Measurements from ENCODE around the gene RTEL1.
A peak's percentile ranks its signal among the peaks of the same experiment; 100 is the strongest.

The RTEL1 gene

GRCh38 chr20:63653041-63653973, 4.8 kb upstream of the RTEL1 start, which contains the start of gene STMN3:
TSS of gene STMN3 (minus strand) at chr20:63653424. CDS start at chr20:63653345, 79 bp downstream.
- H3K9me3 ChIP-seq = no peaks in the 10 kb centered on the region
- no peaks in the 10 kb centered on the region for H3K27me3 ChIP-seq
- H3K4me3 ChIP-seq (ENCODE audit: low read depth, low read length) = peak within 1 kb of the TSS; percentile 75
- H3K36me3 ChIP-seq = peaks cover 13% of the 10 kb centered on the region
- peaks cover 6% of the 10 kb centered on the region for H3K4me1 ChIP-seq
- DNase-seq = peak; percentile 96
- TF ChIP-seq, protein P1, sequence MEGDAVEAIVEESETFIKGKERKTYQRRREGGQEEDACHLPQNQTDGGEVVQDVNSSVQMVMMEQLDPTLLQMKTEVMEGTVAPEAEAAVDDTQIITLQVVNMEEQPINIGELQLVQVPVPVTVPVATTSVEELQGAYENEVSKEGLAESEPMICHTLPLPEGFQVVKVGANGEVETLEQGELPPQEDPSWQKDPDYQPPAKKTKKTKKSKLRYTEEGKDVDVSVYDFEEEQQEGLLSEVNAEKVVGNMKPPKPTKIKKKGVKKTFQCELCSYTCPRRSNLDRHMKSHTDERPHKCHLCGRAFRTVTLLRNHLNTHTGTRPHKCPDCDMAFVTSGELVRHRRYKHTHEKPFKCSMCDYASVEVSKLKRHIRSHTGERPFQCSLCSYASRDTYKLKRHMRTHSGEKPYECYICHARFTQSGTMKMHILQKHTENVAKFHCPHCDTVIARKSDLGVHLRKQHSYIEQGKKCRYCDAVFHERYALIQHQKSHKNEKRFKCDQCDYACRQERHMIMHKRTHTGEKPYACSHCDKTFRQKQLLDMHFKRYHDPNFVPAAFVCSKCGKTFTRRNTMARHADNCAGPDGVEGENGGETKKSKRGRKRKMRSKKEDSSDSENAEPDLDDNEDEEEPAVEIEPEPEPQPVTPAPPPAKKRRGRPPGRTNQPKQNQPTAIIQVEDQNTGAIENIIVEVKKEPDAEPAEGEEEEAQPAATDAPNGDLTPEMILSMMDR (IDR thresholded peaks at IDR 0.05; ENCODE audit: low read depth, low read length) = no peak

DNA sequence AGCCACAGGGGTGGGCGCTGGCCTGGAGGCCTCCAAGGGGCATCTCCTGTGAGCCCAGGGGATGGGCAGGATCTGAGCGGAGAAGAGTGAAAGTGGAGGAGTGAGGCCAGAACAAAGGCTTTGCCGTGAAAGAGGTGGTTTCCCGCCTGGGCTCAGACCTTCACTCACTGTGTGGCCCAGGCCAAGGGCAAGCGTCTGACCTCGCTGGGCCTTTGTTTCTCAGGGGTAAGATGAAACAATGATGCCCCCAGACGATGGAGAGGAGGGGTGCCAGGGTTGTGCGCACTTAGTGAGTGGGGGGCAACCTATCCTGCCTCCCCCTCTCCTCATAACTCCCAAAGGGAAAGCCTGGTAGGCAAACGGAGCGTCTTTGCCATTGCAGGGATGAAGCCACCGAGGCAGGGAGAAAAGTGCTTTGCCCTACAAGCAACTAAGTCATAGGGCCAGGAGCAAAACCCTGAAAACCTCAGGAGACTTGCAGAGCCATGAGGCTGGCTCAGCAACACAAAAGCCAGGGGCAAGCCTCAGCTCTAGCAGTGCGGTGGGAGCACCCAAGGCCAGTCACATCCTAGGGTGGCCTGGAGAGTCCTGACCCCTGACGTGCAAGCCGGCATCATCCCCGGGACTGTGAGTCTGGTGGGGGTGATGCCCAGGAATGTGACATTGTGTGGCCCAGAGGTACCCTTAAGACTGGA, 4.0 kb upstream of the RTEL1 start:
- TF ChIP-seq, protein P1 (IDR thresholded peaks at IDR 0.05; ENCODE audit: low read depth, low read length) = no peak
- Histone ChIP-seq H3K4me3 (ENCODE audit: low read depth, low read length) (peak overlapping the region; percentile 57), H3K4me1 (peaks cover 6% of the 10 kb centered on the region), H3K27me3 (no peaks in the 10 kb centered on the region), H3K9me3 (no peaks in the 10 kb centered on the region), H3K36me3 (0 out of 2 replicates have a peak, but pooled peaks cover 5% of the 10 kb centered on the region)
- no peak for DNase-seq

DNA sequence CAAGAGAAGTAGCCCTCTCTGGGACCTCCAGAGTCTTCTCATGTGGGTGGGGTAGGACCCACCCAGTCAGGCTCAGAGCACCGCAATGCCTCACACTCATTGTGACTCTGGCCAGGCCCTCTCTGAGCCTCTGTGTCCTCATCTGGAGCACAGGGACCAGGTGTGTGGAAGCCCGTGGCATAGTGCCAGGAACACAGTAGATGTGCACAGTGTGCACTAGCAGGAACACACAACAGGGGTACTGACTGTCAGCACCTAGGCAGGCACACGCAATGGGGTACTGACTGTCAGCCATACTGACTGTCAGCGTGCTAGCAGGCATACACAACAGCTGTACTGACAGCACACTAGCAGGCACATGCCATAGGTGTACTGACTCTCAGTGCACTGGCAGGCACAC, 2.9 kb upstream of the RTEL1 start:
- Histone ChIP-seq H3K4me1 (peaks cover 6% of the 10 kb centered on the region), H3K9me3 (no peaks in the 10 kb centered on the region), H3K36me3 (0 out of 2 replicates have a peak, but pooled peaks cover 3% of the 10 kb centered on the region), H3K4me3 (ENCODE audit: low read depth, low read length) (no peak overlapping the region), H3K27me3 (no peaks in the 10 kb centered on the region)
- DNase-seq = no peak
- TF ChIP-seq, protein P1 (IDR thresholded peaks at IDR 0.05; ENCODE audit: low read depth, low read length) = no peak

GRCh38 chr20:63656451-63656850, 1.7 kb upstream of the RTEL1 start:
- Histone ChIP-seq H3K9me3 (no peaks in the 10 kb centered on the region), H3K36me3 (peaks cover 9% of the 10 kb centered on the region; the same call in 1 of the 2 replicates), H3K4me3 (ENCODE audit: low read depth, low read length) (no peak overlapping the region), H3K27me3 (no peaks in the 10 kb centered on the region), H3K4me1 (peaks cover 6% of the 10 kb centered on the region)
- DNase-seq = no peak
- TF ChIP-seq, protein P1 (IDR thresholded peaks at IDR 0.05; ENCODE audit: low read depth, low read length) = no peak

- Histone ChIP-seq H3K36me3 (peaks cover 18% of the 10 kb centered on the region), H3K9me3 (no peaks in the 10 kb centered on the region), H3K4me3 (ENCODE audit: low read depth, low read length) (peak overlapping the region; percentile 97), H3K27me3 (no peaks in the 10 kb centered on the region), H3K4me1 (peaks cover 6% of the 10 kb centered on the region)
- TF ChIP-seq, protein P1 (IDR thresholded peaks at IDR 0.05; ENCODE audit: low read depth, low read length) = no peak
- DNase-seq = no peak
These were observed 714 bp upstream of the RTEL1 start for GRCh38 chr20:63657260-63657936.
